GM23338 (cell line): ENCODE results near the gene PKHD1. TPM values are rescaled to one million over a fixed set of nuclear protein-coding genes. Genes with fewer than 3 reads are reported as not detected.

Experiments used
- ATAC-seq: fragments of 200-7000 bp; cut with Tn5 transposase; 3 replicates; pipeline ENCODE4 v1.9.1; 2020
- DNase-seq: peaks from one replicate; pipeline ENCODE4 v3.0.0-alpha.2; 2015; ENCODE audit warnings: low spot score
- H2AFZ ChIP-seq: fragments of 200-600 bp; sonication (generic); 2 replicates; pipeline ENCODE4 v1.8.0; 2016; ENCODE audit warnings: antibody characterized with exemption, mild to moderate bottlenecking, moderate library complexity
- H3F3A ChIP-seq: fragments of 200-600 bp; sonication (generic); replicated peaks from 2 replicates; pipeline ENCODE4 v1.8.0; 2017; ENCODE audit warnings: antibody characterized with exemption, mixed run types, low read depth
- H3K27ac ChIP-seq: fragments of 200-600 bp; sonication (generic); 2 replicates; pipeline ENCODE4 v1.6.1; 2016; ENCODE audit warnings: low read depth
- H3K27me3 ChIP-seq: fragments of 200-600 bp; sonication (generic); 2 replicates; pipeline ENCODE4 v1.8.0; 2016; ENCODE audit warnings: mild to moderate bottlenecking, mixed run types, moderate library complexity; ENCODE audit not compliant: insufficient read depth
- H3K36me3 ChIP-seq: fragments of 200-600 bp; sonication (generic); 2 replicates; pipeline ENCODE4 v1.8.0; 2016; ENCODE audit warnings: mild to moderate bottlenecking; ENCODE audit not compliant: insufficient read depth
- H3K4me1 ChIP-seq: fragments of 200-600 bp; sonication (generic); 2 replicates; pipeline ENCODE4 v1.8.0; 2016; ENCODE audit warnings: mild to moderate bottlenecking, moderate library complexity; ENCODE audit not compliant: insufficient read depth
- H3K4me2 ChIP-seq: fragments of 200-600 bp; sonication (generic); 2 replicates; pipeline ENCODE4 v1.7.1; 2017; ENCODE audit warnings: mixed run types
- H3K4me3 ChIP-seq: fragments of 200-600 bp; sonication (generic); 2 replicates; pipeline ENCODE4 v1.6.1; 2016; ENCODE audit warnings: mixed run types
- H3K79me2 ChIP-seq: fragments of 200-600 bp; sonication (generic); replicated peaks from 2 replicates; pipeline ENCODE4 v1.8.0; 2017; ENCODE audit warnings: mild to moderate bottlenecking; ENCODE audit not compliant: insufficient read depth
- H3K9me2 ChIP-seq: fragments of 200-600 bp; sonication (generic); 2 replicates; pipeline ENCODE4 v1.8.0; 2017; ENCODE audit not compliant: insufficient read depth
- H4K20me1 ChIP-seq: fragments of 200-600 bp; sonication (generic); replicated peaks from 2 replicates; pipeline ENCODE4 v1.8.0; 2017; ENCODE audit warnings: mild to moderate bottlenecking; ENCODE audit not compliant: insufficient read depth
- H3K27ac Mint-ChIP-seq: 2 replicates; pipeline ENCODE4 v1.8.0; 2020; ENCODE audit warnings: inconsistent platforms, mild to moderate bottlenecking, moderate library complexity, mixed read lengths
- H3K27me3 Mint-ChIP-seq: 3 replicates; pipeline ENCODE4 v1.8.0; 2022; ENCODE audit warnings: low read depth, mild to moderate bottlenecking, moderate library complexity, mixed read lengths, inconsistent platforms; ENCODE audit not compliant: insufficient read depth, poor library complexity
- H3K36me3 Mint-ChIP-seq: 3 replicates; pipeline ENCODE4 v1.8.0; 2021; ENCODE audit warnings: low read depth, mild to moderate bottlenecking, inconsistent platforms, moderate library complexity, mixed read lengths
- H3K4me1 Mint-ChIP-seq: 3 replicates; pipeline ENCODE4 v1.8.0; 2020; ENCODE audit warnings: mild to moderate bottlenecking, inconsistent platforms, mixed read lengths
- H3K4me3 Mint-ChIP-seq: 3 replicates; pipeline ENCODE4 v1.8.0; 2021; ENCODE audit warnings: moderate library complexity, mild to moderate bottlenecking, inconsistent platforms, mixed read lengths
- H3K9me3 Mint-ChIP-seq: 3 replicates; pipeline ENCODE4 v1.8.0; 2020; ENCODE audit warnings: moderate library complexity, mild to moderate bottlenecking, inconsistent platforms, mixed read lengths
- CREB1 ChIP-seq: fragments of 250-450 bp; sonication (Bioruptor Pico); IDR thresholded peaks from 2 replicates; pipeline ENCODE4 v1.5.0; 2020; ENCODE audit warnings: low read depth, mild to moderate bottlenecking, moderate library complexity
- ETS1 ChIP-seq: IDR thresholded peaks from 2 replicates; pipeline ENCODE4 v1.6.1; 2016; ENCODE audit warnings: antibody characterized with exemption
- EZH2 ChIP-seq: fragments of 200-600 bp; sonication (generic); IDR thresholded peaks from one replicate; pipeline ENCODE4 v1.8.0; 2017; ENCODE audit warnings: antibody characterized with exemption, mild to moderate bottlenecking, low read depth; ENCODE audit not compliant: unreplicated experiment
- EZH2phosphoT487 ChIP-seq: fragments of 200-600 bp; sonication (generic); IDR thresholded peaks from one replicate; pipeline ENCODE4 v1.8.1; 2018; ENCODE audit warnings: antibody characterized with exemption; ENCODE audit not compliant: unreplicated experiment
- JUNB ChIP-seq: IDR thresholded peaks from one replicate; pipeline ENCODE4 v1.6.1; 2016; ENCODE audit warnings: antibody characterized with exemption; ENCODE audit not compliant: unreplicated experiment
- NANOG ChIP-seq: IDR thresholded peaks from 2 replicates; pipeline ENCODE4 v1.6.1; 2016; ENCODE audit warnings: antibody characterized with exemption, borderline replicate concordance
- POLR2AphosphoS5 ChIP-seq: IDR thresholded peaks from 2 replicates; pipeline ENCODE4 v1.6.1; 2016; ENCODE audit warnings: antibody characterized with exemption, low read depth
- REST ChIP-seq: IDR thresholded peaks from one replicate; pipeline ENCODE4 v1.6.1; 2018; ENCODE audit warnings: antibody characterized with exemption; ENCODE audit not compliant: unreplicated experiment
- STAT1 ChIP-seq: IDR thresholded peaks from one replicate; pipeline ENCODE4 v1.6.1; 2016; ENCODE audit warnings: antibody characterized with exemption; ENCODE audit not compliant: unreplicated experiment
- ZNF114 ChIP-seq: fragments of 250-450 bp; sonication (Bioruptor Pico); IDR thresholded peaks from 2 replicates; pipeline ENCODE4 v1.5.0; 2020; ENCODE audit warnings: mild to moderate bottlenecking, moderate library complexity
- ZNF331 ChIP-seq: fragments of 250-450 bp; sonication (Bioruptor Pico); IDR thresholded peaks from 2 replicates; pipeline ENCODE4 v1.5.0; 2020; ENCODE audit warnings: low read depth, mild to moderate bottlenecking, moderate library complexity
- ZNF462 ChIP-seq: fragments of 250-450 bp; sonication (Bioruptor Pico); IDR thresholded peaks from 2 replicates; pipeline ENCODE4 v1.5.0; 2020; ENCODE audit warnings: mild to moderate bottlenecking, moderate library complexity
- polyA plus RNA-seq: library from polyadenylated mRNA; unstranded; fragments of >200 nt; fragmentation: Nextera tagmentation; extraction: Ambion mirVana; gene quantifications from 2 replicates; pipeline ENCODE4 v1.2.1, GENCODE V29; 2016
- total RNA-seq: library from RNA; depleted of rRNA; stranded (reverse); fragments of >200 nt; shearing (Covaris generic); gene quantifications from 2 replicates; pipeline ENCODE4 v1.2.3, GENCODE V29; 2014
- TF ChIP-seq, protein P1 (sequence below), 2 experiments: fragments of 200-600 bp in 1 of 2; sonication (generic) in 1 of 2; conservative IDR thresholded peaks; 2 replicates each; pipeline versions ENCODE4 v1.5.1 to v1.6.1; 2016 to 2017; ENCODE audit warnings: antibody characterized with exemption in 2 of 2, low read depth in 2 of 2, mild to moderate bottlenecking in 2 of 2, moderate library complexity in 1 of 2

Gene PKHD1
- total and polyA plus RNA-seq, 2 experiments from 2014 or later, result 0.03 to 0.07 TPM

DNA sequence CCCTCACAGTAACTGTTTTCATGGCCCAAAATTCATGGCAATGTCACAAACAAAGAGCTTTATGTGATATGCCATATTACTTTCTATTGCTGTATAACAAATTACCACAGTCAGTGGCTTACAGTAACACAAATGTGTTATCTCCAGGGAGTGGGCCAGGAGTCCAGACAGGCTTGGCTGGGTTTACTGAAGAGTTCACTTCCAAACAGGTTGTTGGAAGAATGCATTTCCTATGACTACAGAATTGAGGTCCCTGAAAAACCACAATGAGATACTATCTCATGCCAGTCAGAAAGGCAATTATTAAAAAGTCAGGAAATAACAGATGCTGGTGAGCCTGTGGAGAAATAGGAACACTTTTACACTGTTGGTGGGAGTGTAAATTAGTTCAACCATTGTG is 431.9 kb downstream of the PKHD1 start:
- Histone ChIP-seq H3K4me3 (no peak overlapping the region), H3K4me2 (no peak overlapping the region), H4K20me1 (no peaks in the 10 kb centered on the region), H3K36me3 (no peaks in the 10 kb centered on the region), H3K4me1 (no peaks in the 10 kb centered on the region), H3K27me3 (no peaks in the 10 kb centered on the region), H2AFZ (no peak overlapping the region), H3F3A (no peaks in the 10 kb centered on the region), H3K27ac (no peak overlapping the region), H3K9me2 (no peaks in the 10 kb centered on the region), H3K79me2 (no peaks in the 10 kb centered on the region)
- Mint-ChIP-seq H3K27ac (no peak overlapping the region), H3K9me3 (no peaks in the 10 kb centered on the region), H3K4me3 (no peak overlapping the region), H3K36me3 (no peaks in the 10 kb centered on the region), H3K4me1 (no peaks in the 10 kb centered on the region), H3K27me3 (no peaks in the 10 kb centered on the region)
- TF ChIP-seq ZNF331 (CRISPR knock-in tag) (no peak), EZH2phosphoT487 (no peak), CREB1 (no peak), JUNB (no peak), ETS1 (no peak), REST (no peak), ZNF114 (no peak), ZNF462 (CRISPR knock-in tag) (no peak), POLR2AphosphoS5 (no peak), EZH2 (no peak), STAT1 (no peak), NANOG (no peak)
- TF ChIP-seq, protein P1, sequence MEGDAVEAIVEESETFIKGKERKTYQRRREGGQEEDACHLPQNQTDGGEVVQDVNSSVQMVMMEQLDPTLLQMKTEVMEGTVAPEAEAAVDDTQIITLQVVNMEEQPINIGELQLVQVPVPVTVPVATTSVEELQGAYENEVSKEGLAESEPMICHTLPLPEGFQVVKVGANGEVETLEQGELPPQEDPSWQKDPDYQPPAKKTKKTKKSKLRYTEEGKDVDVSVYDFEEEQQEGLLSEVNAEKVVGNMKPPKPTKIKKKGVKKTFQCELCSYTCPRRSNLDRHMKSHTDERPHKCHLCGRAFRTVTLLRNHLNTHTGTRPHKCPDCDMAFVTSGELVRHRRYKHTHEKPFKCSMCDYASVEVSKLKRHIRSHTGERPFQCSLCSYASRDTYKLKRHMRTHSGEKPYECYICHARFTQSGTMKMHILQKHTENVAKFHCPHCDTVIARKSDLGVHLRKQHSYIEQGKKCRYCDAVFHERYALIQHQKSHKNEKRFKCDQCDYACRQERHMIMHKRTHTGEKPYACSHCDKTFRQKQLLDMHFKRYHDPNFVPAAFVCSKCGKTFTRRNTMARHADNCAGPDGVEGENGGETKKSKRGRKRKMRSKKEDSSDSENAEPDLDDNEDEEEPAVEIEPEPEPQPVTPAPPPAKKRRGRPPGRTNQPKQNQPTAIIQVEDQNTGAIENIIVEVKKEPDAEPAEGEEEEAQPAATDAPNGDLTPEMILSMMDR (conservative IDR thresholded peaks at IDR 0.05; ENCODE audit: low read depth in 2 of 2), result no peak
- DNase-seq (no peak), ATAC-seq (no peak)
